ENCODE data around the gene DLEC1. TPM values are rescaled to one million over a fixed set of nuclear protein-coding genes. Genes with fewer than 3 reads are reported as not detected.
A peak's percentile ranks its signal among the peaks of the same experiment; 100 is the strongest.

DLEC1 gene
- total RNA-seq, 1 donor from 2014 or later = 0.54 TPM

DNA sequence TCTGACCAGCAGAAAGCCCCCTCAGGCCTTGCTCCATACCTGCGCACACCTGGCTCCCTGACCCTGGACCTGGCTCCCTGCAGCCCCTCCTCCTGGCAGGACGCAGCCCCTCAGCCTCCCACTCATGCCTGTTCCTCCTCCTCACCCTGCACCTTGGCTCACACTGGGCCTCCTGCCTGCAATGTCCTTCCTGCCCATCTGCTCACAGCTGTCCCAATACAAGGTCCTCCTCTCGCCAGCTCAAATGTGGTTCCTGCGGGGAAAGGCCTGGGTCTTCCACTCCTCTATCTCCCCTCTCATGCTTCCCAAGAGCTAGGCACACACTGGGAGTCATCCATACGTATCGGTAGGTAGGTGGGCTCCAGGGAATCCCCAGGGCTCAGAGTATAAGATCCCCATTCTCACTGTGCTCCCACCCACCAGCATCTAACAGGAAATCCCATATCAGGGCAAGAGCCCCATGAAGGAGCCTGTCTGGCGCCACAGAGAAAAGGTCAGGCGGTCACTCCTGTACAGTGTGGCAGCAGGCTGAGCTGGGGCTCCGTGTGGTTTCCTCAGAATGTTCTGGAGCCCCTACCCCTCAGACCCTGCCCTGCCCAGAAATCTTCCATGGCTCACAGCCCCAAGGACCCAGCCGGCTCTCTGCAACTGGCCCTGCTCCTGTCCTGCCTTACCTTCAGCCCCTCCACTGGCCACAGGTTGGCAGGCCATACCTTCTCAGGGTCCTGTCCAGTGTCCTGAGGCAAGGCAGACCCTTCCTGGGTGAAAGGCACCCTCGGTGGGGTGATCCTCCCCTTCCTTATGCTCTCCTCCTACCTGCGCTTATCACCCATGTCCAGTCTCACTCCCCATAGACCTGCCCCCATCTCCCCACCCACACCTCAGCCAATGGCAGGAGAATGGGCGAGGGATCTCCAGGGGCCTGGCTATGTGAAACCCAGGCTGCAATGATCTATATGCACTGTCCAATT lies 20.4 kb upstream of the DLEC1 start:
- intact Hi-C loops (cut with micrococcal nuclease) = no loop called here
- Mint-ChIP-seq H3K36me3 (ENCODE audit: low read depth) (peaks cover 26% of the 10 kb centered on the region), H3K9me3 (peaks cover 10% of the 10 kb centered on the region), H3K27me3 (no peaks in the 10 kb centered on the region), H3K27ac (no peak overlapping the region), H3K4me1 (peaks cover 14% of the 10 kb centered on the region), H3K4me3 (no peak overlapping the region)
- no peak for DNase-seq

DNA sequence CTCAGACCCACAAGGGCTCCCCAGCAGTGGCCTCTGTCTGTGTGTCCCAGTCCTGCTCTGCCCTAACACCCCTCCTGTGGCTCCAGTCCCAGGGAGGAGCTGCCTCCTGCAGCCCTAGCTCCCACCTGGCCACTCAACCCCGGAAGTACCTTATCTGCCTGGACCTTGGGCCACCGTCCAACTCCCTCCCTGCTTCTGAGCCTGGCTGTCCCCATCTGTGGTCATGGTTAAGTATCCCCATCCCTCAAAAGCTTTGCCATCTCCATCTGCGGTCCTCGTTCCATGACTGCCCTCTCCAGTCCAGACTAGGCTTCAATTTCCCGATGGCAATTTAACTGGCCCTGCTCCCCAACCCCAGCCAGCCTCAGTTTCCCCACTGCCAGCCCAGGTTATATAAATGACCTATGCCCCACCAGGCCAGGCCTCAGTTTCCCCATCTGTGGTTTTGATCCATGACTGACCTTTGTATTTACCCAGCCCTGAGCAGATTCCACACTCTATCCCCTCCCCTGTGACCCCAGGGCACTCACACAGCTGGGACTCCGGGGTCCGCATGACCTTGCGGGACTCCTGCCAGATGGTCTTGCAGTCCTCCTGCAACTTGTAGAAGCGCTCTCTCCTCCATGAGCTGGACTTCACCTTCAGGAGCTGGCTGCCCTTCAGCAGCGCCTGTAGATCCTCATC lies 19.2 kb upstream of the DLEC1 start:
- Mint-ChIP-seq H3K4me3 (no peak overlapping the region), H3K9me3 (peaks cover 10% of the 10 kb centered on the region), H3K27ac (no peak overlapping the region), H3K36me3 (ENCODE audit: low read depth) (peaks cover 25% of the 10 kb centered on the region), H3K27me3 (no peaks in the 10 kb centered on the region), H3K4me1 (peaks cover 23% of the 10 kb centered on the region)
- intact Hi-C loops (cut with micrococcal nuclease) = no loop called here
- no peak for DNase-seq

DNA sequence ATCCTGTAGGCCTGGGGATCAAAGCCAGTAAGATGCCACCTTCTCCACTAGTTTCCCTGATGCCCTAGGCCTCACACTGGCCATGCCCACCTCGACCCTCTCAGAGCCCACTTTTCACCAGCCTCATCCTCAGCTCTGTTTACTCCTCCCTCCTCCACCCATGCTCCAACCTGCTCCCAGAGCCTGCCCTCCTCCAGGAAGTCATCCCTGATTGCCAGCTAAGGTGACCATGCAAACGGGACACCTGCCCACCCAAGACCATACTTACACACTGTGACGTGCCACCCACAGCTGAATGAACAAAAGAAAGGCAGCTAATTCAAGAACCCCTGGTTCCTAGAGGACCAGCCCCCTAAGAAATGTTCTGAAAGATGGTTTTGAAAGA lies 18.7 kb upstream of the DLEC1 start:
- H3K4me3 Mint-ChIP-seq = no peak overlapping the region
- no peak overlapping the region for H3K27ac Mint-ChIP-seq
- peaks cover 10% of the 10 kb centered on the region for H3K9me3 Mint-ChIP-seq
- H3K27me3 Mint-ChIP-seq = no peaks in the 10 kb centered on the region
- peaks cover 20% of the 10 kb centered on the region for H3K36me3 Mint-ChIP-seq (ENCODE audit: low read depth)
- no peak for DNase-seq
- intact Hi-C loops (cut with micrococcal nuclease) = no loop called here
- peaks cover 27% of the 10 kb centered on the region for H3K4me1 Mint-ChIP-seq

DNA sequence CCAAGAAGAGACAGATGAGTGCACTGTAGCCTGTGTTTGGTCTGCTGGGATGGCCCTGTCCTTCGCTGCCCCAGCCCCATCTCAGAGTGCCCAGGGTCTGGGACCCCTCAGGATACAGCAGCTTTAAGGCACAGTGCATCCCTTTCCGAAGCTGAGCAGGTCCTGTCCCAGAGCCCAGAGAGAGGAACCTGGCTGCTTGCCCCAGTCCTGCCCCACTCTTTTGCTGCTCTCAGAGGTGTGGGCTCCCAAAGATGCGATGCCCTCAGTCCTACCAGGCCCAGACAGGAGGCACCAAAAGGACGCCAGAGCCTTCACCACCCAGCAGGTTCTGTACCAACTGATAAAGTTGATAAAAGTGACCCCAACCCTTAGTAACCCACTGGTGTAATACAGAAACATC lies 17.8 kb upstream of the DLEC1 start:
- DNase-seq = no peak
- Mint-ChIP-seq H3K27ac (no peak overlapping the region), H3K4me3 (no peak overlapping the region), H3K9me3 (peaks cover 7% of the 10 kb centered on the region), H3K4me1 (peaks cover 34% of the 10 kb centered on the region), H3K36me3 (ENCODE audit: low read depth) (peaks cover 12% of the 10 kb centered on the region), H3K27me3 (no peaks in the 10 kb centered on the region)
- intact Hi-C loops (cut with micrococcal nuclease) = no loop called here

DNA sequence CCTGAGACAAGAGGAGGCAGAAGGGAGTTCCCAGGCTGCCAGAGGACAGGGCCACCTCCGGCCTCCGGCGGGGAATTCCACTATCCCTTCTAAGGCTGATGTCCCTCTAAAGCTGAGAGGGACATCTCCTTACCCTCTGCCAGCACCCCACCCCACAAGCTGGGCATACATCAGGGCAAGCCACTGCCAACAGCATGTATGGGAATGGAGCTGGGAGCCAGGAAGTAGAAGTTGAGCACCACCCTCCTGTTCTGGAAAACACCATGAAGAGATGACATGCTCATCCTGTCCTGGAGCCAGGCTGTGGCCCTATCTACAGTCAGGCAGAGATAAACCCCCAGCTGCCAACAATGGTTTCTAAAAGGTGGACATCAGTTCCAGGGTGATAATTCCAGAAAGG lies 16.7 kb upstream of the DLEC1 start:
- H3K4me3 Mint-ChIP-seq = no peak overlapping the region
- no peak overlapping the region for H3K27ac Mint-ChIP-seq
- peaks cover 4% of the 10 kb centered on the region for H3K36me3 Mint-ChIP-seq (ENCODE audit: low read depth)
- intact Hi-C loops (cut with micrococcal nuclease) = no loop called here
- H3K9me3 Mint-ChIP-seq = no peaks in the 10 kb centered on the region
- no peak for DNase-seq
- H3K4me1 Mint-ChIP-seq = peaks cover 35% of the 10 kb centered on the region
- peaks cover 2% of the 10 kb centered on the region for H3K27me3 Mint-ChIP-seq

DNA sequence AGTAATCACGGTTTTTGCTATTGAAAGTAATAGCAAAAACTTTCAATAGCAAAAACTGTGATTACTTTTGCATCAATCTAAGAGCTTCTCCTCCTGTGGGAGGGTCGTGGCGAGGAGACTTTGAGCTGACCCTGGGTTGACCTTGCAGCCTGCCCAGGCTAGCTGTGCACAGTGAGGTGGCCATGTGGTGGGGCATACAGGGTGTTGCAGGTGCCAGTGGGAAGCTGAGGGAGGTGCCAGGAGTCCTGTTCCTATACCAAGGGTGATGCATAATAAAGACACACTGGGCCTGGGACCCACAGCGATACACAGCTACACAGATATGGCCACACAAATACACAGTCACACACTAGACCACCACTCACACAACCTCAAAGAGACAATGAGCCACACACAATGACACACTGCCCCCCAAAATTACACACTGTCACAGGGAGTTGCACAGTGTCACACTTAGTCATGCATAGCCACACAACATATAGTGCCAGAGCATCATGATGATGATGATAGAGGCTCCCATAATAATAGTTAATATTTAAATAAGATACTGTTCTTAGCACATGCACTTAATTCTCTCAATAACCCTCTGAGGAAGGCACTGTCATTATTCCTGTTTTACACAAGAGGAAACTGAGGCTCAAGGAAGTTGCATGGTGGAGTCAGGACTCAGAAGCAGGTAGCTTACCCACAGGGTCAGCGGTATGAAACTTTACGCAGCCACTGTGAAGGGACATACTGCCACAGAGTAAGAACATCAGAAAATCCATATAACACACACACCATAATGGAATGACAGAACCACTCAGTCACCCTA lies 15.9 kb upstream of the DLEC1 start:
- H3K4me3 Mint-ChIP-seq = peak overlapping the region; percentile 97
- peak overlapping the region; percentile 98 for H3K27ac Mint-ChIP-seq
- intact Hi-C loops (cut with micrococcal nuclease) = no loop called here

DNA sequence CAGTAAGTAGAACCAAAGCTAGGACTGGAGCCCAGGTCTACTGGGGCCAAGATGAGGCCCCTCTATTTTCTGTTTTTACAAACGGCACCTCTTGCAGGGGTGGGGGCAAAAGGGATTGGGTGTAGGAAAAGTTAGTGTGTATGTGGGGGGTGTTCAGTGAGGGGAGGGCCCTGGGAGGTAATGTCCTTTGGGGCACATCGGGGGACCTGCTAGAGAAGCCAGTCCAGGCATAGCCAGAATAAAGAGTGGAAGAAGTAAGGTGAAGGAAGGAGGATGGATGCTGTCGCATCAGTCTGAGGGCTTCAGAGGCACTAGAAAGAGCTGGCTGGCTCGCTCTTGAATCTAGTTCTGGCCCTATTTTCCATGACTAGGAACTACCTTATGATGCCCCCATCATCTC lies 12.2 kb upstream of the DLEC1 start:
- Mint-ChIP-seq H3K36me3 (ENCODE audit: low read depth) (no peaks in the 10 kb centered on the region), H3K27ac (no peak overlapping the region), H3K4me1 (peaks cover 47% of the 10 kb centered on the region)

More for the DNA sequence above, 15.9 kb upstream of the DLEC1 start:
- DNase-seq = no peak
- Mint-ChIP-seq H3K27me3 (peaks cover 10% of the 10 kb centered on the region), H3K9me3 (no peaks in the 10 kb centered on the region), H3K4me1 (peaks cover 37% of the 10 kb centered on the region), H3K36me3 (ENCODE audit: low read depth) (peaks cover 4% of the 10 kb centered on the region)

DNA sequence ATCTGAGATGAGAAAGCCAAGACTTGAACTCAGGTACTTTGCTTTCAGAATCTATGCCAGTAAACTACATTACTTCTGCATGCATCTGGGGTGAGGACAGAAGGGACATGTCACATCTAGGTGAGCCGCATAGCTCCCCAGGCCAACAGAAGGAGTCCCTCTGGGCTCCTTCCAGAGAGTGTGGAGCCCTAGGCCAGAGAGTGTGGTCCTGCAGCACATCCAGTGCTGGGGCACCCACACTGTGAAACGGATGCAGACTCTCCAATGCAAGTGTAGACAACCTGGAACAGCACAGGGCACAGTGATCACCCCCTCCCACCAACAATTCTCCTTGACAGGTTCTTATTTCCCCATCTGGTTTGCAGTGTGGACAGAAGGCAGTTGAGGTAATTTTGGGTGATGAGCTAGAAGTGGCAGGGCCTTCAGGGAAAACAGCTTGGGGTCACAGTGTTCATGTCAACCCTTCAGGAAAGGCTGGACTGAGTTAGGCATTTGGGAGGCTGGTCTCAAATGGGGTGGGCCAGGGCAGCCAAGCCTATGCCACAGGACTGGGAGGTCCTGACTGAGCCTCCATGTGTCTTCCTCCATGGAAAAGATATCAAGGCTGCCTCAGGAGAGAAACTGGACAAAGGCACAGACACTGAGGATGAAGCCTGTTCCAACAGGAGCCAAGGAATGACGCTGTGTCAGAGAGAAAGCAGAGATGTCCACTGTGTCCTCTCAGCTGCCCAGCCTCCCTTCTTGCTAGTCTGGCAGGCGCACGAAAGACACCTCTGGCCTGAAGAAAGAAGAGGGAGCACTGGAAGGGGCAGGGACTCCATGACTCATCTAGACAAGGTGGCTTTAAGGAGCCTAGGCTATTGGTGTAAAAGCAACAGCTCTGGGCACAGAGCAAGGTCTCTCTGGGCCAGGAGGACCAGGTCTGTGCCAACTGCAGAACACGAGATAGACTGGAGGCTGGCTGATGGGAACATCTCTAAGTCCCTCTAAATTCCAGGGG lies 11.2 kb upstream of the DLEC1 start:
- Mint-ChIP-seq H3K27me3 (peaks cover 26% of the 10 kb centered on the region), H3K4me1 (peaks cover 41% of the 10 kb centered on the region), H3K36me3 (ENCODE audit: low read depth) (no peaks in the 10 kb centered on the region), H3K9me3 (no peaks in the 10 kb centered on the region), H3K27ac (no peak overlapping the region), H3K4me3 (peak overlapping the region; percentile 48)
- no peak for DNase-seq
- intact Hi-C loops (cut with micrococcal nuclease) = no loop called here

More for the DNA sequence above, 12.2 kb upstream of the DLEC1 start:
- intact Hi-C loops (cut with micrococcal nuclease) = no loop called here
- Mint-ChIP-seq H3K9me3 (no peaks in the 10 kb centered on the region), H3K27me3 (peaks cover 24% of the 10 kb centered on the region), H3K4me3 (no peak overlapping the region)
- DNase-seq = no peak

DNA sequence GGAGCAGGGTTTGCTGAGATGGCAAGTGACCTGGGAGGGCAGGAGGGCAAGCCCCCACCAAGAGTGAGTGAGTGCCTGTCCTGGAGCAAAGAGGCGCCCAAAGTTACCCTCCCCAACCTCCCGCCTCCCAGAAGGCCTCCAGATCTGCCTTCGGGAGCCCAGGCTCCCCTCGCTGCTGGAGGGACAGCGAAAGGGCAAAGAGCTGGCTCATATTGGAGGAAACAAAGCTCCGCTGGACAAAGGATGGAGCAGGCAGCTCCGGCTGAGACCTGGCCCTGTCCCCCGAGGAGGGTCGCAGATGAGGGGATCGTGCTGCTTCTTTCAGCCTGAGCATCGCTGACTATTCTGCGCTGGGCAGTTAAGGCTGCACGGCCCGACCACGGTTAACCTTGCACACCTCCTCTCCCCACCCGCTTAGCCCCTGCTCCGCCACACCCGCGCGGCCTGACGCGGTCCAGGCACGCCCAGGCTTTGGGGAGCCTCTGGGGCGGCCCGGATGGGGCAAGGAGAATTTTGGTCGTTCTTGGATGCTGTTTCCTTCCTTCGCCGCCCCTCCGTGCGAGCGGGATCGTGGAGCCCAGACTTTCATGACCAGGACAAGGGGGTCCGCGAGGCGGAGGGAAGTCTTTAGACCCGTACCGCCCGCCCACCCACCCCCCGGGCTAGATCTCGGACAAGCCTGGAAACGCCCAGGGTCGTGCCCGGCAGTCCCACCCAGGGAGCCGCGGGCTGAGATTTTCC lies 10.2 kb upstream of the DLEC1 start:
- intact Hi-C loops (cut with micrococcal nuclease) = loop anchor here (1.0 kb wide), 1 partner anchor 10 kb away; no protein-coding TSS in a partner anchor
- peak overlapping the region; percentile 48 for H3K4me3 Mint-ChIP-seq
- H3K9me3 Mint-ChIP-seq = no peaks in the 10 kb centered on the region
- DNase-seq = no peak
- peaks cover 27% of the 10 kb centered on the region for H3K27me3 Mint-ChIP-seq
- no peak overlapping the region for H3K27ac Mint-ChIP-seq
- H3K36me3 Mint-ChIP-seq (ENCODE audit: low read depth) = no peaks in the 10 kb centered on the region
- H3K4me1 Mint-ChIP-seq = peaks cover 35% of the 10 kb centered on the region

DNA sequence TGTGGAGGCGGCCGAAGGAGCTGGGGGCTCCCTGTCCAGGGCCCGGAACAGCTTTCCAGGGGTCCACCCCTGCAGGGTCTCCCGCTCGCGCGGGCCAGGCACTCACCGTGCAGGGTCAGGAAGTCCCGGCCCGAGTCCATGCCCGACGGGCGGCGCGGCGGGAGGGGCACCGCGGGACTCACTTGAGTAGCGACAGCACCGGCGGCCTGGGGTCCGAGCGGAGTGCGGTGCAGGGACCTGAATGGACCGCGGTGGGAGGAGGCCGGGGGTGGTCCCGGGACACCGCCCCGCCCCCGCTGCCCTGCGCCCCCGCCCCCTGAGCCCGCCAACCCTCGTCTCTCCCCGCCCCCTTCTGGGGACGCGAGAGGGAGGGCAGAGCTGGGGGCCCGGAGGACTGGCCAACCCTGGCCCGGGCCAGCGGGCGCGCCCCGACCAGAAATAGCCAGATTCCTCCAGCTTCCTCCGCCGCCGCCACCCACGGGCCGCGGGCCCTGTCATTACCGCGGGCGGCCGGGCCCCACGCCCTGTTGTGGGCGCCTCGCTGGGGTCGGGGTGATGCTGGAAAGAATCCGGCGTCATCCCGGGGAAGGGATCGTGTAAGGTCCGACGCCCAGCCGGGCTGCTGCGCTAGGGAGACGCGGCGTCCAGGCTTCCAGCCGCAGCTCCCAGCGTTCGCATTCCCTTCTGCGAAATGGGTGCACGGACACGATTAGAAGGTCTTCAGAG lies 9.4 kb upstream of the DLEC1 start, which contains the start of gene PLCD1:
TSS of gene PLCD1 (minus strand) at position 243 of the 726 bp plus-strand sequence. CDS start at position 140, 103 bp downstream.
- H3K36me3 Mint-ChIP-seq (ENCODE audit: low read depth) = no peaks in the 10 kb centered on the region
- intact Hi-C loops (cut with micrococcal nuclease) = loop anchor here (1.0 kb wide), 1 partner anchor 9 kb away; no protein-coding TSS in a partner anchor
- peaks cover 31% of the 10 kb centered on the region for H3K4me1 Mint-ChIP-seq

DNA sequence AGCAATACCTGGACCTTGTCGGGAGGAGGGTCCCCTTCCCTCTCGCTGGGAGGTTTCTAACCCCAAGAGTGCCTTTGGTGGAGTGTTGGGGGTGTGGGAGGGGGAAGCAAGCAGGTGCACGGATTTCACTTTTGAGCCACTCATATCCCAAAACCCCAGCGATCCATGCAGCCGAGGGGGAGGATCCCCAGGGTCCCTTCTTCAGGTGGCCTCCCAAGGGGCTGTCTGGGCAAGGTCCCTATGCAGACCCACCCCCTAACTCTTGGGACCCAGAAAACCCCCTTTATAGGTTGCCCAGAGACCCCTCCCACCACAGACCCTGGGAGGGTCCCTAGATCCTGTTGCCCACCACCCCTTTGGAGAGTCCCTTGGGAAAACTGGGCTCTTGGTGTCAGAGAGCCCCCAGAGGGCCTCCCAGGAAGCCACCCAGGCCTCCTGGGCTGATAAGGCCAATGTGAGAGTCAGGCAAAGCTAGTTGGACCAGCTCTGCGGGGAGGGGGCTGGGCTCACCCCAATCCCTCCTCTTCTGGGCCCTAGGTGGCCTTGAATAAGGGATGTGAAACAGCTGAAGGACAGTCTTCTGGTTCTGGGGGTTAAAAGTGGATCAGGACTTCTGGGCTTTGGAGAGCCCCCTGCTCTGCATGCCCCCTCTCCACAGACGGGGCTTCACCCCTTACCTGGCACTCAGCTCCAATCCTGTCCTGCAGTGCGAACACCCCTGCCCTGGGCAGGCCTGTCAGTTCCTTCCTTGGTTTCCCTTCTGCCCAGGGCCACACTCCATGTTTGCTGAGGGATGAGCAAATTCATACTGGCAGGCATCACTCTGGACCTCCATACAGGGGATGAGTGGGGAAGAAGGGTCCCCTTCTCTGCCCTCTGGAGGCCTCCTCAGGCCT lies 8.6 kb upstream of the DLEC1 start:
- intact Hi-C loops (cut with micrococcal nuclease) = no loop called here
- Mint-ChIP-seq H3K36me3 (ENCODE audit: low read depth) (no peaks in the 10 kb centered on the region), H3K9me3 (no peaks in the 10 kb centered on the region), H3K27ac (peak overlapping the region; percentile 15), H3K27me3 (peaks cover 27% of the 10 kb centered on the region), H3K4me3 (peak overlapping the region; percentile 43), H3K4me1 (peaks cover 23% of the 10 kb centered on the region)
- DNase-seq = no peak

More for the DNA sequence above, 9.4 kb upstream of the DLEC1 start, which contains the start of gene PLCD1:
- H3K27me3 Mint-ChIP-seq = peaks cover 27% of the 10 kb centered on the region
- H3K27ac Mint-ChIP-seq = no peak within 1 kb of the TSS
- H3K9me3 Mint-ChIP-seq = no peaks in the 10 kb centered on the region
- peak; percentile 83 for DNase-seq
- peak within 1 kb of the TSS; percentile 48 for H3K4me3 Mint-ChIP-seq
